Measurements from ENCODE around the gene PPP1R1C.

The PPP1R1C gene

GRCh38 chr2:182115258-182115657, 129.6 kb downstream of the PPP1R1C start:
- no peak for DNase-seq

- no peak for DNase-seq
Observed at GRCh38 chr2:182116774-182117173, 131.1 kb downstream of the PPP1R1C start.

GRCh38 chr2:182117196-182117595, 131.5 kb downstream of the PPP1R1C start:
- DNase-seq: no peak

GRCh38 chr2:182128821-182129707, 143.4 kb downstream of the PPP1R1C start:
- no peak for DNase-seq

GRCh38 chr2:182132605-182133004, 147.0 kb downstream of the PPP1R1C start:
- DNase-seq: peak; percentile 71

- no peak for DNase-seq
Observed at GRCh38 chr2:182133195-182133891, 147.7 kb downstream of the PPP1R1C start.

GRCh38 chr2:182134201-182134600, 148.5 kb downstream of the PPP1R1C start:
- no peak for DNase-seq

- no peak for DNase-seq
Observed at GRCh38 chr2:182142062-182142461, 156.4 kb downstream of the PPP1R1C start.

- no peak for DNase-seq
Observed at GRCh38 chr2:182144041-182144775, 158.6 kb downstream of the PPP1R1C start.

GRCh38 chr2:182144776-182145165, 159.1 kb downstream of the PPP1R1C start:
- DNase-seq: no peak

- DNase-seq: no peak
Observed at GRCh38 chr2:182148344-182148743, 162.7 kb downstream of the PPP1R1C start.

GRCh38 chr2:182163878-182164277, 178.2 kb downstream of the PPP1R1C start:
- DNase-seq: no peak

GRCh38 chr2:182164686-182165085, 179.0 kb downstream of the PPP1R1C start:
- no peak for DNase-seq

GRCh38 chr2:182165202-182165601, 179.5 kb downstream of the PPP1R1C start:
- no peak for DNase-seq

- no peak for DNase-seq
Observed at GRCh38 chr2:182166406-182166805, 180.8 kb downstream of the PPP1R1C start.

- no peak for DNase-seq
Observed at GRCh38 chr2:182166841-182167240, 181.2 kb downstream of the PPP1R1C start.
